Activated CD4-positive, alpha-beta memory T cell treated with anti-CD3 and anti-CD28 coated beads for 36 hours (primary cell): ENCODE measurements around the gene ZNF609. TPM values are rescaled to one million over a fixed set of nuclear protein-coding genes. Genes with fewer than 3 reads are reported as not detected.

Source experiments
- CTCF ChIA-PET: fragments of 350-600 bp; sonication (Branson Sonifier 250); formaldehyde crosslinking; loops from one replicate; lab custom pipeline; 2021; ENCODE audit warnings: antibody characterized with exemption, inconsistent platforms; lab: Charles Lee
- POLR2A ChIA-PET: fragments of 350-600 bp; sonication (Branson Sonifier 250); formaldehyde crosslinking; loops from one replicate; lab custom pipeline; 2021; ENCODE audit warnings: antibody characterized with exemption; lab: Charles Lee
- DNase-seq: peaks from one replicate; pipeline ENCODE4 v3.0.0-alpha.2; 2020
- H3K27ac Mint-ChIP-seq: one replicate; pipeline ENCODE4 v1.8.0; 2021; ENCODE audit warnings: mixed read lengths
- H3K27me3 Mint-ChIP-seq: one replicate; pipeline ENCODE4 v1.8.0; 2021; ENCODE audit warnings: mixed read lengths
- H3K36me3 Mint-ChIP-seq: one replicate; pipeline ENCODE4 v1.8.0; 2021; ENCODE audit warnings: mixed read lengths
- H3K4me1 Mint-ChIP-seq: one replicate; pipeline ENCODE4 v1.8.0; 2021; ENCODE audit warnings: low read depth, mixed read lengths
- H3K4me3 Mint-ChIP-seq: one replicate; pipeline ENCODE4 v1.8.0; 2021; ENCODE audit warnings: mild to moderate bottlenecking, mixed read lengths
- H3K9me3 Mint-ChIP-seq: one replicate; pipeline ENCODE4 v1.8.0; 2021; ENCODE audit warnings: mixed read lengths
- intact Hi-C: fragments of 100-400 bp; cut with micrococcal nuclease; formaldehyde crosslinking; loops from one replicate; pipeline ENCODE4 v1.15.1; 2023
- total RNA-seq, 2 experiments: library from RNA; stranded (reverse); gene quantifications; one replicate each; pipeline ENCODE4 v1.2.3, GENCODE V29; 2021

Gene ZNF609
- total RNA-seq, 2 experiments from 2014 or later = 38.5 to 38.7 TPM

- H3K4me1 Mint-ChIP-seq = peaks cover 52% of the 10 kb centered on the region
- peak overlapping the region; percentile 5 for H3K4me3 Mint-ChIP-seq
- POLR2A ChIA-PET = interaction anchor here (1.4 kb wide), 1 partner anchor 13 kb away, joined by 3 read pairs; no protein-coding TSS in a partner anchor
Observed at GRCh38 chr15:64443016-64443415, 17.4 kb upstream of the ZNF609 start.

GRCh38 chr15:64443747-64444621 lies 16.4 kb upstream of the ZNF609 start:
- ChIA-PET POLR2A (interaction anchor here (1.0 to 1.4 kb wide), 6 partner anchors 14 to 192 kb away, joined by 3 to 7 read pairs (median 4); partner anchors contain the start of gene ZNF609), CTCF (interaction anchor here (0.6 to 2.3 kb wide), 4 partner anchors 16 to 210 kb away, joined by 3 to 11 read pairs (median 4); partner anchors contain the start of gene ZNF609)
- DNase-seq = no peak
- Mint-ChIP-seq H3K4me3 (peak overlapping the region; percentile 36), H3K4me1 (peaks cover 48% of the 10 kb centered on the region), H3K27ac (peak overlapping the region; percentile 91), H3K9me3 (no peaks in the 10 kb centered on the region), H3K36me3 (peaks cover 13% of the 10 kb centered on the region), H3K27me3 (no peaks in the 10 kb centered on the region)
- intact Hi-C loops = loop anchor here (1.0 to 2.0 kb wide), 3 partner anchors 14 to 255 kb away; no protein-coding TSS in a partner anchor

More at GRCh38 chr15:64443016-64443415, 17.4 kb upstream of the ZNF609 start:
- no peaks in the 10 kb centered on the region for H3K9me3 Mint-ChIP-seq
- CTCF ChIA-PET = interaction anchor here (1.2 to 2.3 kb wide), 2 partner anchors 17 to 211 kb away, joined by 5 to 11 read pairs; partner anchors contain the start of gene ZNF609
- no peak for DNase-seq
- peak overlapping the region; percentile 91 for H3K27ac Mint-ChIP-seq
- no peaks in the 10 kb centered on the region for H3K27me3 Mint-ChIP-seq
- H3K36me3 Mint-ChIP-seq = peaks cover 11% of the 10 kb centered on the region
- intact Hi-C loops = no loop called here

- H3K27me3 Mint-ChIP-seq = no peaks in the 10 kb centered on the region
- H3K27ac Mint-ChIP-seq = peak overlapping the region; percentile 91
- CTCF ChIA-PET = interaction anchor here (1.3 to 2.3 kb wide), 2 partner anchors 15 to 17 kb away, joined by 3 to 11 read pairs; partner anchors contain the start of gene ZNF609
- POLR2A ChIA-PET = interaction anchor here (1.0 to 1.3 kb wide), 5 partner anchors 14 to 191 kb away, joined by 3 to 7 read pairs (median 4); partner anchors contain the start of gene ZNF609
- peaks cover 15% of the 10 kb centered on the region for H3K36me3 Mint-ChIP-seq
- H3K4me3 Mint-ChIP-seq = no peak overlapping the region
- H3K4me1 Mint-ChIP-seq = peaks cover 43% of the 10 kb centered on the region
- no peaks in the 10 kb centered on the region for H3K9me3 Mint-ChIP-seq
- intact Hi-C loops = loop anchor here (1.0 to 2.0 kb wide), 3 partner anchors 15 to 254 kb away; no protein-coding TSS in a partner anchor
- no peak for DNase-seq
Observed at GRCh38 chr15:64444836-64445235, 15.5 kb upstream of the ZNF609 start.

GRCh38 chr15:64447536-64448315 lies 12.7 kb upstream of the ZNF609 start:
- peaks cover 13% of the 10 kb centered on the region for H3K36me3 Mint-ChIP-seq
- H3K4me1 Mint-ChIP-seq = peaks cover 35% of the 10 kb centered on the region
- intact Hi-C loops = no loop called here
- H3K4me3 Mint-ChIP-seq = no peak overlapping the region
- POLR2A ChIA-PET = interaction anchor here (0.9 kb wide), 1 partner anchor 12 kb away, joined by 3 read pairs; no protein-coding TSS in a partner anchor
- no peaks in the 10 kb centered on the region for H3K27me3 Mint-ChIP-seq
- no peaks in the 10 kb centered on the region for H3K9me3 Mint-ChIP-seq
- peak overlapping the region; percentile 46 for H3K27ac Mint-ChIP-seq
- no peak for DNase-seq
- CTCF ChIA-PET = interaction anchor here (1.3 kb wide), 1 partner anchor 206 kb away, joined by 3 read pairs; no protein-coding TSS in a partner anchor

GRCh38 chr15:64452988-64453688 lies 7.2 kb upstream of the ZNF609 start:
- no peak for DNase-seq
- Mint-ChIP-seq H3K9me3 (no peaks in the 10 kb centered on the region), H3K36me3 (peaks cover 6% of the 10 kb centered on the region), H3K4me3 (no peak overlapping the region), H3K4me1 (peaks cover 17% of the 10 kb centered on the region), H3K27me3 (no peaks in the 10 kb centered on the region), H3K27ac (no peak overlapping the region)
- intact Hi-C loops = no loop called here
- CTCF ChIA-PET = no interaction called here
- POLR2A ChIA-PET = no interaction called here

GRCh38 chr15:64453689-64454037 lies 6.7 kb upstream of the ZNF609 start:
- CTCF ChIA-PET = no interaction called here
- peaks cover 13% of the 10 kb centered on the region for H3K4me1 Mint-ChIP-seq

GRCh38 chr15:64454282-64454681 lies 6.1 kb upstream of the ZNF609 start:
- Mint-ChIP-seq H3K27ac (no peak overlapping the region), H3K4me3 (no peak overlapping the region), H3K4me1 (peaks cover 15% of the 10 kb centered on the region), H3K9me3 (no peaks in the 10 kb centered on the region), H3K27me3 (no peaks in the 10 kb centered on the region), H3K36me3 (peaks cover 5% of the 10 kb centered on the region)
- CTCF ChIA-PET = no interaction called here
- DNase-seq = no peak
- intact Hi-C loops = no loop called here
- POLR2A ChIA-PET = no interaction called here

More at GRCh38 chr15:64453689-64454037, 6.7 kb upstream of the ZNF609 start:
- intact Hi-C loops = no loop called here
- Mint-ChIP-seq H3K27ac (no peak overlapping the region), H3K4me3 (no peak overlapping the region), H3K36me3 (peaks cover 5% of the 10 kb centered on the region), H3K9me3 (no peaks in the 10 kb centered on the region), H3K27me3 (no peaks in the 10 kb centered on the region)
- POLR2A ChIA-PET = no interaction called here
- no peak for DNase-seq

- Mint-ChIP-seq H3K27me3 (no peaks in the 10 kb centered on the region), H3K4me1 (peaks cover 26% of the 10 kb centered on the region), H3K9me3 (no peaks in the 10 kb centered on the region), H3K27ac (no peak overlapping the region), H3K36me3 (no peaks in the 10 kb centered on the region), H3K4me3 (no peak overlapping the region)
- POLR2A ChIA-PET = no interaction called here
- intact Hi-C loops = no loop called here
- CTCF ChIA-PET = no interaction called here
- DNase-seq = no peak
Observed at GRCh38 chr15:64455961-64456371, 4.4 kb upstream of the ZNF609 start.

GRCh38 chr15:64456634-64457108 lies 3.7 kb upstream of the ZNF609 start:
- peaks cover 29% of the 10 kb centered on the region for H3K4me1 Mint-ChIP-seq
- H3K4me3 Mint-ChIP-seq = no peak overlapping the region
- ChIA-PET POLR2A (no interaction called here), CTCF (no interaction called here)
- no peaks in the 10 kb centered on the region for H3K9me3 Mint-ChIP-seq
- H3K36me3 Mint-ChIP-seq = no peaks in the 10 kb centered on the region
- intact Hi-C loops = no loop called here
- no peak for DNase-seq
- H3K27me3 Mint-ChIP-seq = no peaks in the 10 kb centered on the region
- H3K27ac Mint-ChIP-seq = no peak overlapping the region

GRCh38 chr15:64459066-64459781 lies 1.2 kb upstream of the ZNF609 start:
- Mint-ChIP-seq H3K4me1 (peaks cover 51% of the 10 kb centered on the region), H3K9me3 (no peaks in the 10 kb centered on the region), H3K27ac (peak overlapping the region; percentile 39), H3K36me3 (peaks cover 2% of the 10 kb centered on the region), H3K4me3 (peak overlapping the region; percentile 87), H3K27me3 (no peaks in the 10 kb centered on the region)
- intact Hi-C loops = no loop called here
- ChIA-PET POLR2A (interaction anchor here (1.1 to 1.5 kb wide), 4 partner anchors 9 to 143 kb away, joined by 3 to 7 read pairs (median 5); partner anchors contain the start of gene TRIP4), CTCF (interaction anchor here (1.2 to 2.0 kb wide), 2 partner anchors 16 to 269 kb away, joined by 4 to 11 read pairs; no protein-coding TSS in a partner anchor)
- DNase-seq = no peak
